Natural killer cell (primary cell): ENCODE results near the gene GIMAP1. TPM values are rescaled to one million over a fixed set of nuclear protein-coding genes. Genes with fewer than 3 reads are reported as not detected.

Experiments used
- ATAC-seq, 3 donors: fragments of 150-1000 bp in 2 of 3; fragments of 200-7000 bp in 1 of 3; cut with Tn5 transposase; 1 replicate in 1 of 3; 2 replicates in 2 of 3; pipeline ENCODE4 v1.10.0; 2021; ENCODE audit warnings: mild to moderate bottlenecking in 2 of 3, moderate library complexity in 2 of 3
- DNase-seq, 2 donors: peaks; one replicate each; pipeline versions ENCODE4 v3.0.0 to v3.0.0-alpha.2; 2013 to 2021; ENCODE audit warnings: mixed read lengths in 1 of 2
- H3K27ac ChIP-seq: one replicate; pipeline ENCODE4 v1.5.1; 2013; ENCODE audit warnings: mild to moderate bottlenecking, low read length
- H3K27me3 ChIP-seq: one replicate; pipeline ENCODE4 v1.6.1; 2013; ENCODE audit warnings: low read length; ENCODE audit not compliant: control insufficient read depth, insufficient read depth
- H3K36me3 ChIP-seq: one replicate; pipeline ENCODE4 v1.6.1; 2013; ENCODE audit warnings: low read length; ENCODE audit not compliant: control insufficient read depth, insufficient read depth
- H3K4me1 ChIP-seq: one replicate; pipeline ENCODE4 v1.6.1; 2013; ENCODE audit warnings: low read length; ENCODE audit not compliant: control insufficient read depth, insufficient read depth
- H3K4me3 ChIP-seq: one replicate; pipeline ENCODE4 v1.5.1; 2013; ENCODE audit warnings: low read length
- H3K9me3 ChIP-seq: one replicate; pipeline ENCODE4 v1.6.1; 2013; ENCODE audit warnings: low read length; ENCODE audit not compliant: control insufficient read depth, insufficient read depth
- H3K27ac Mint-ChIP-seq, 2 donors: one replicate each; pipeline ENCODE4 v1.8.0; 2022; ENCODE audit warnings: mild to moderate bottlenecking in 2 of 2, mixed read lengths in 2 of 2, moderate library complexity in 1 of 2
- H3K27me3 Mint-ChIP-seq, 2 donors: one replicate each; pipeline ENCODE4 v1.8.0; 2022; ENCODE audit warnings: low read depth in 2 of 2, mixed read lengths in 2 of 2
- H3K36me3 Mint-ChIP-seq: one replicate; pipeline ENCODE4 v1.8.0; 2022; ENCODE audit warnings: mixed read lengths
- H3K4me1 Mint-ChIP-seq, 2 donors: one replicate each; pipeline ENCODE4 v1.8.0; 2022; ENCODE audit warnings: mixed read lengths in 2 of 2
- H3K4me3 Mint-ChIP-seq: one replicate; pipeline ENCODE4 v1.8.0; 2022; ENCODE audit warnings: mild to moderate bottlenecking, moderate library complexity, mixed read lengths
- H3K9me3 Mint-ChIP-seq, 2 donors: one replicate each; pipeline ENCODE4 v1.8.0; 2022; ENCODE audit warnings: mixed read lengths in 2 of 2
- CTCF ChIP-seq: fragments of 200-600 bp; IDR thresholded peaks from one replicate; pipeline ENCODE4 v1.8.0; 2022; ENCODE audit warnings: antibody characterized with exemption
- WGBS: methylation state at CpG from one replicate; pipeline ENCODE4 v1.1.7; 2013; ENCODE audit warnings: missing lambda C conversion rate; ENCODE audit not compliant: insufficient coverage; 5-methylcytosine and 5-hydroxymethylcytosine counted together
- intact Hi-C: fragments of 100-400 bp; cut with micrococcal nuclease; formaldehyde crosslinking; loops from one replicate; pipeline ENCODE4 v1.14.2; 2022
- total RNA-seq, 4 donors: library from RNA; stranded (reverse); fragments of 120-200 nt in 1 of 4; gene quantifications; one replicate each; pipeline versions ENCODE4 v1.2.3 to v1.2.4, GENCODE V29; 2013 to 2022

GIMAP1 gene
- total RNA-seq, 3 donors from 2014 or later (not counting 1 experiment from before 2014, with no cell fraction given) = 11.1 to 23.9 (median 13.3) TPM

- no peak for TF ChIP-seq CTCF
- DNase-seq (no peak), ATAC-seq (no peak)
- 90% methylated on average over 2 of the region's 2 CpGs for WGBS
- H3K9me3 Mint-ChIP-seq = peaks cover 12 to 31% of the 10 kb centered on the region in 2 donors
- no peak overlapping the region for H3K4me3 Mint-ChIP-seq
- H3K27ac ChIP-seq = no peak overlapping the region
- peaks cover 24% of the 10 kb centered on the region for H3K36me3 ChIP-seq
- H3K36me3 Mint-ChIP-seq = peaks cover 80% of the 10 kb centered on the region
- H3K4me1 ChIP-seq = peaks cover 8% of the 10 kb centered on the region
- H3K9me3 ChIP-seq = peaks cover 35% of the 10 kb centered on the region
- no peaks in the 10 kb centered on the region for H3K27me3 ChIP-seq
- H3K27me3 Mint-ChIP-seq = no peaks in the 10 kb centered on the region
- intact Hi-C loops = no loop called here
- H3K4me3 ChIP-seq = no peak overlapping the region
- H3K4me1 Mint-ChIP-seq = peaks cover 18 to 19% of the 10 kb centered on the region in 2 donors
- peak overlapping the region in 1 of 2 donors; percentile 77 for H3K27ac Mint-ChIP-seq
Measured at GRCh38 chr7:150695654-150696053, 20.8 kb upstream of the GIMAP1 start.

- Histone ChIP-seq H3K9me3 (peaks cover 22% of the 10 kb centered on the region), H3K4me1 (no peaks in the 10 kb centered on the region), H3K27ac (no peak overlapping the region), H3K4me3 (no peak overlapping the region), H3K36me3 (no peaks in the 10 kb centered on the region), H3K27me3 (no peaks in the 10 kb centered on the region)
- intact Hi-C loops = no loop called here
- ATAC-seq = no peak
- no peak overlapping the region for H3K4me3 Mint-ChIP-seq
- no peak for DNase-seq
- H3K4me1 Mint-ChIP-seq = no peaks in the 10 kb centered on the region
- no peak for TF ChIP-seq CTCF
- H3K27ac Mint-ChIP-seq = no peak overlapping the region
- H3K9me3 Mint-ChIP-seq = peaks cover 24 to 51% of the 10 kb centered on the region in 2 donors
- WGBS = 100% methylated on average over 1 of the region's 1 CpG
- H3K36me3 Mint-ChIP-seq = peaks cover 85% of the 10 kb centered on the region
- no peaks in the 10 kb centered on the region for H3K27me3 Mint-ChIP-seq
Measured at GRCh38 chr7:150703209-150703608, 13.2 kb upstream of the GIMAP1 start.

- WGBS = 66% methylated on average over 4 of the region's 4 CpGs
- Mint-ChIP-seq H3K9me3 (peaks cover 0 to 2% of the 10 kb centered on the region in 2 donors), H3K27me3 (no peaks in the 10 kb centered on the region), H3K4me1 (peaks cover 60 to 67% of the 10 kb centered on the region in 2 donors), H3K27ac (peak overlapping the region; percentile 92 to 93), H3K36me3 (peaks cover 29% of the 10 kb centered on the region), H3K4me3 (peak overlapping the region; percentile 87)
- no peaks in the 10 kb centered on the region for H3K9me3 ChIP-seq
- H3K27me3 ChIP-seq = no peaks in the 10 kb centered on the region
- H3K36me3 ChIP-seq = peaks cover 17% of the 10 kb centered on the region
- DNase-seq (peak in 1 of 2 donors; percentile 55), ATAC-seq (peak in 2 of 3 donors; percentile 23 to 33)
- intact Hi-C loops = loop anchor here (5.0 kb wide), 1 partner anchor 37 kb away; no protein-coding TSS in a partner anchor
- no peak for TF ChIP-seq CTCF
- no peak overlapping the region for H3K4me3 ChIP-seq
- H3K27ac ChIP-seq = peak overlapping the region; percentile 79
- H3K4me1 ChIP-seq = peaks cover 39% of the 10 kb centered on the region
Measured at GRCh38 chr7:150715293-150715692, 1.1 kb upstream of the GIMAP1 start.

- peak; percentile 41 to 52 (median 43) for ATAC-seq
- TF ChIP-seq CTCF = no peak
- Mint-ChIP-seq H3K9me3 (peaks cover 0 to 2% of the 10 kb centered on the region in 2 donors), H3K36me3 (peaks cover 30% of the 10 kb centered on the region), H3K27me3 (no peaks in the 10 kb centered on the region), H3K27ac (peak overlapping the region; percentile 92 to 93), H3K4me3 (peak overlapping the region; percentile 87), H3K4me1 (peaks cover 65 to 70% of the 10 kb centered on the region in 2 donors)
- Histone ChIP-seq H3K4me3 (peak overlapping the region; percentile 71), H3K4me1 (peaks cover 43% of the 10 kb centered on the region), H3K27me3 (no peaks in the 10 kb centered on the region), H3K36me3 (peaks cover 21% of the 10 kb centered on the region), H3K27ac (peak overlapping the region; percentile 79), H3K9me3 (no peaks in the 10 kb centered on the region)
- DNase-seq = peak in 1 of 2 donors; percentile 46
- 43% methylated on average over 2 of the region's 4 CpGs for WGBS
- intact Hi-C loops = loop anchor here (2.0 to 5.0 kb wide), 2 partner anchors 37 to 47 kb away; no protein-coding TSS in a partner anchor
Measured at GRCh38 chr7:150715738-150716137, 675 bp upstream of the GIMAP1 start.
